HepG2 (cell line): ENCODE measurements around the gene JCAD. TPM values are rescaled to one million over a fixed set of nuclear protein-coding genes. Genes with fewer than 3 reads are reported as not detected.

Experiments used
- ATAC-seq: fragments of 200-7000 bp; cut with Tn5 transposase; 3 replicates; pipeline ENCODE4 v1.9.1; 2020; ENCODE audit warnings: mild to moderate bottlenecking, moderate library complexity
- BruUV-seq: library from RNA; stranded (reverse); fragments of 400-500 nt; replicated peaks from 2 replicates; lab custom pipeline; 2021; lab: Mats Ljungman, UMichigan
- CTCF ChIA-PET: fragments of 300-600 bp; formaldehyde crosslinking; extraction: SDS; loops from one replicate; lab custom pipeline; 2021; ENCODE audit warnings: low total read pairs, inconsistent platforms, low intra/inter-chr PET ratio; lab: Yijun Ruan, JAX
- POLR2A ChIA-PET: fragments of 350-600 bp; sonication (Branson Sonifier 250); formaldehyde crosslinking; loops from one replicate; lab custom pipeline; 2020; ENCODE audit warnings: antibody characterized with exemption, inconsistent platforms; lab: Yijun Ruan, JAX
- DNase-seq: peaks from one replicate; pipeline ENCODE4 v3.0.0-alpha.2; 2015; ENCODE audit warnings: low spot score
- FAIRE-seq: peaks from 3 replicates; lab custom pipeline; 2011; peaks lifted over from hg19 to GRCh38; lab: Jason Lieb, UNC
- H2AFZ ChIP-seq: one replicate; pipeline ENCODE4 v1.6.1; 2011; ENCODE audit warnings: low read length, inconsistent platforms
- H3K27ac ChIP-seq: fragments of 300-600 bp; 3 replicates; pipeline ENCODE4 v1.8.0; 2011; ENCODE audit warnings: mixed run types, mild to moderate bottlenecking, mixed read lengths, low read length, inconsistent platforms; ENCODE audit not compliant: insufficient read depth; ENCODE audit errors: extremely low read length
- H3K27me3 ChIP-seq, 2 experiments: fragments of 200-600 bp in 1 of 2; 2 replicates in 1 of 2; 3 replicates in 1 of 2; pipeline versions ENCODE4 v1.6.0 to v1.8.0; 2011; ENCODE audit warnings: low read length in 2 of 2, mild to moderate bottlenecking in 2 of 2, moderate library complexity in 2 of 2, inconsistent platforms in 1 of 2; ENCODE audit not compliant: insufficient read depth in 2 of 2, control insufficient read depth in 1 of 2
- H3K36me3 ChIP-seq, 2 experiments: fragments of 200-600 bp in 1 of 2; replicated peaks in 1 of 2; 2 replicates in 1 of 2; 3 replicates in 1 of 2; pipeline versions ENCODE4 v1.5.1 to v1.8.0; 2011; ENCODE audit warnings: low read length in 2 of 2, inconsistent platforms in 1 of 2; ENCODE audit not compliant: insufficient read depth in 2 of 2, control insufficient read depth in 1 of 2
- H3K4me1 ChIP-seq: 2 replicates; pipeline ENCODE4 v1.5.1; 2012; ENCODE audit warnings: low read length, inconsistent platforms; ENCODE audit not compliant: insufficient read depth
- H3K4me2 ChIP-seq: 2 replicates; pipeline ENCODE4 v1.6.0; 2011; ENCODE audit warnings: low read depth, low read length, inconsistent platforms
- H3K4me3 ChIP-seq, 3 experiments: fragments of 200-600 bp in 1 of 3; sonication (generic), shearing (Covaris generic) in 1 of 3; replicated peaks in 1 of 3; 2 replicates each; pipeline ENCODE4 v1.5.1; 2011 to 2016; ENCODE audit warnings: low read length in 3 of 3, inconsistent platforms in 2 of 3, low read depth in 2 of 3, mild to moderate bottlenecking in 2 of 3, control low read depth in 1 of 3, mixed read lengths in 1 of 3; ENCODE audit not compliant: insufficient read depth in 1 of 3
- H3K79me2 ChIP-seq: one replicate; pipeline ENCODE4 v1.6.1; 2011; ENCODE audit warnings: low read length, inconsistent platforms; ENCODE audit not compliant: insufficient read depth
- H3K9ac ChIP-seq: 2 replicates; pipeline ENCODE4 v1.6.0; 2011; ENCODE audit warnings: mild to moderate bottlenecking, low read depth, low read length, inconsistent platforms; ENCODE audit not compliant: insufficient read depth
- H3K9me3 ChIP-seq: 2 replicates; pipeline ENCODE4 v1.5.1; 2012; ENCODE audit warnings: mild to moderate bottlenecking, low read length
- H4K20me1 ChIP-seq: 2 replicates; pipeline ENCODE4 v1.6.0; 2011; ENCODE audit warnings: inconsistent platforms, mild to moderate bottlenecking, low read length, moderate library complexity; ENCODE audit not compliant: insufficient read depth
- ATAD3A ChIP-seq: sonication (generic); formaldehyde crosslinking; IDR thresholded peaks from 2 replicates; pipeline ENCODE4 v1.4.0; 2020; ENCODE audit warnings: missing genetic modification reagents
- ATM ChIP-seq: fragments of 450-650 bp; IDR thresholded peaks from 2 replicates; pipeline ENCODE4 v1.7.1; 2017; ENCODE audit warnings: mild to moderate bottlenecking, borderline replicate concordance
- DMTF1 ChIP-seq: sonication (generic); formaldehyde crosslinking; IDR thresholded peaks from 2 replicates; pipeline ENCODE4 v1.4.0; 2020; ENCODE audit warnings: mild to moderate bottlenecking, missing genetic modification reagents
- FOXK2 ChIP-seq: fragments of 450-650 bp; IDR thresholded peaks from 2 replicates; pipeline ENCODE4 v1.6.1; 2016
- HNRNPL ChIP-seq: fragments of 200-400 bp; formaldehyde crosslinking; IDR thresholded peaks from 2 replicates; pipeline ENCODE4 v1.6.1; 2017; ENCODE audit warnings: mild to moderate bottlenecking, low read depth, low read length
- NR0B2 ChIP-seq: sonication (generic); formaldehyde crosslinking; IDR thresholded peaks from 2 replicates; pipeline ENCODE4 v1.4.0; 2020; ENCODE audit warnings: mild to moderate bottlenecking, missing genetic modification reagents
- PBX2 ChIP-seq: IDR thresholded peaks from 2 replicates; pipeline ENCODE4 v1.6.1; 2016; ENCODE audit warnings: control low read depth
- PHF21A ChIP-seq: sonication (generic); formaldehyde crosslinking; IDR thresholded peaks from 2 replicates; pipeline ENCODE4 v1.5.0; 2020; ENCODE audit warnings: mild to moderate bottlenecking, missing genetic modification reagents
- RBFOX2 ChIP-seq: fragments of 200-400 bp; formaldehyde crosslinking; IDR thresholded peaks from 2 replicates; pipeline ENCODE4 v1.6.1; 2017; ENCODE audit warnings: low read depth, mild to moderate bottlenecking, low read length
- RFX1 ChIP-seq: fragments of 450-650 bp; IDR thresholded peaks from 2 replicates; pipeline ENCODE4 v1.6.1; 2017
- SMAD9 ChIP-seq: sonication (generic); formaldehyde crosslinking; IDR thresholded peaks from 2 replicates; pipeline ENCODE4 v1.5.1; 2020; ENCODE audit warnings: mild to moderate bottlenecking, missing genetic modification reagents
- TBX2 ChIP-seq: sonication (generic); formaldehyde crosslinking; IDR thresholded peaks from 2 replicates; pipeline ENCODE4 v1.5.0; 2020; ENCODE audit warnings: missing genetic modification reagents, mild to moderate bottlenecking, borderline replicate concordance
- ZC3H4 ChIP-seq: sonication (generic); formaldehyde crosslinking; IDR thresholded peaks from 2 replicates; pipeline ENCODE4 v1.4.0; 2020; ENCODE audit warnings: missing genetic modification reagents, borderline replicate concordance
- ZNF24 ChIP-seq: fragments of 450-650 bp; IDR thresholded peaks from 2 replicates; pipeline ENCODE4 v1.6.1; 2017; ENCODE audit warnings: antibody characterized with exemption, mild to moderate bottlenecking
- ZNF382 ChIP-seq: sonication (generic); formaldehyde crosslinking; IDR thresholded peaks from 2 replicates; pipeline ENCODE4 v1.5.0; 2020; ENCODE audit warnings: missing genetic modification reagents, mild to moderate bottlenecking, borderline replicate concordance
- ZNF607 ChIP-seq: sonication (generic); formaldehyde crosslinking; IDR thresholded peaks from 2 replicates; pipeline ENCODE4 v1.5.1; 2020; ENCODE audit warnings: missing genetic modification reagents, mild to moderate bottlenecking, borderline replicate concordance
- ZNF766 ChIP-seq: sonication (generic); formaldehyde crosslinking; IDR thresholded peaks from 2 replicates; pipeline ENCODE4 v1.5.0; 2020; ENCODE audit warnings: missing genetic modification reagents, borderline replicate concordance
- WGBS: methylation state at CpG from one replicate; pipeline ENCODE4 v1.1.6; 2017; ENCODE audit warnings: low lambda C conversion rate; 5-methylcytosine and 5-hydroxymethylcytosine counted together
- in situ Hi-C: cut with HindIII; loops from 2 replicates; pipeline ENCODE4 v1.10.0; 2017; ENCODE audit warnings: low pct_unique_long_range_greater_than_20kb; ENCODE audit not compliant: extremely low pct_ligation_motif_present
- intact Hi-C: fragments of 100-400 bp; cut with micrococcal nuclease; formaldehyde crosslinking; loops from one replicate; pipeline ENCODE4 v1.10.0; 2022; ENCODE audit not compliant: unreplicated experiment
- polyA plus RNA-seq, 8 experiments: library from polyadenylated mRNA; depleted of rRNA in 3 of 8; stranded (reverse) in 7 of 8; unstranded in 1 of 8; fragments of >200 nt; fragmentation: Illumina TruSeq in 4 of 8; extraction: Trizol in 4 of 8; gene quantifications; 2 replicates each; pipeline versions ENCODE4 v1.2.1 to v1.2.3, GENCODE V29; 2011 to 2016; ENCODE audit warnings: low read depth in 4 of 8, missing spikeins in 1 of 8, mixed read lengths in 1 of 8; ENCODE audit not compliant: insufficient read depth in 1 of 8
- total RNA-seq, 5 experiments: library from RNA; depleted of rRNA; stranded (reverse); fragments of >200 nt; fragmentation: Illumina TruSeq; extraction: Trizol; gene quantifications; 2 replicates each; pipeline ENCODE4 v1.2.3, GENCODE V29; 2016; ENCODE audit warnings: low read depth in 1 of 5

Gene JCAD
- total and polyA plus RNA-seq, 2 of the 13 experiments (the other 11 are each of a cell fraction or from before 2014, with no cell fraction given) = 0.04 to 0.08 TPM

- no peak for ATAC-seq
- POLR2A ChIA-PET = no interaction called here
- no peaks in the 10 kb centered on the region for H4K20me1 ChIP-seq
- no peaks in the 10 kb centered on the region for H3K9me3 ChIP-seq
- CTCF ChIA-PET = no interaction called here
- TF ChIP-seq RBFOX2 = no peak
- TF ChIP-seq ZNF766 (CRISPR knock-in tag) = no peak
- TF ChIP-seq ATM = no peak
- TF ChIP-seq TBX2 (CRISPR knock-in tag) = no peak
- TF ChIP-seq ZNF382 (CRISPR knock-in tag) = no peak
- no peak for FAIRE-seq
- no TSS peak for BruUV-seq
- no peak overlapping the region for H3K9ac ChIP-seq
- no peak overlapping the region for H3K4me3 ChIP-seq
- no peak overlapping the region for H2AFZ ChIP-seq
- no peak overlapping the region for H3K4me2 ChIP-seq
- WGBS = 72% methylated on average over 18 of the region's 19 CpGs
- H3K36me3 ChIP-seq = no peaks in the 10 kb centered on the region
- no peaks in the 10 kb centered on the region; a peak in 2 of 5 replicates for H3K27me3 ChIP-seq
- no peak overlapping the region for H3K27ac ChIP-seq
- intact Hi-C loops (no loop called here), in situ Hi-C loops (no loop called here)
- H3K4me1 ChIP-seq = peaks cover 8% of the 10 kb centered on the region; the same call in 1 of the 2 replicates
- DNase-seq = no peak
- no peaks in the 10 kb centered on the region for H3K79me2 ChIP-seq
Measured at GRCh38 chr10:30029164-30029871, 30.1 kb downstream of the JCAD start.

- Histone ChIP-seq H3K27me3 (no peaks in the 10 kb centered on the region; a peak in 2 of 5 replicates), H2AFZ (no peak overlapping the region), H4K20me1 (no peaks in the 10 kb centered on the region), H3K79me2 (no peaks in the 10 kb centered on the region), H3K27ac (no peak overlapping the region), H3K9ac (no peak overlapping the region), H3K4me1 (peaks cover 8% of the 10 kb centered on the region; the same call in 1 of the 2 replicates), H3K4me3 (no peak overlapping the region), H3K4me2 (no peak overlapping the region), H3K36me3 (no peaks in the 10 kb centered on the region), H3K9me3 (no peaks in the 10 kb centered on the region)
- intact Hi-C loops = no loop called here
- 88% methylated on average over 11 of the region's 12 CpGs for WGBS
- DNase-seq = no peak
- BruUV-seq = no TSS peak
- ChIA-PET CTCF (no interaction called here), POLR2A (no interaction called here)
- no peak for FAIRE-seq
- in situ Hi-C loops = no loop called here
- ATAC-seq = no peak
- TF ChIP-seq ATAD3A (CRISPR knock-in tag) (no peak), RFX1 (no peak), ZNF24 (no peak), PBX2 (CRISPR knock-in tag) (no peak), SMAD9 (CRISPR knock-in tag) (no peak), ZNF607 (CRISPR knock-in tag) (no peak), PHF21A (no peak), ZC3H4 (CRISPR knock-in tag) (no peak), FOXK2 (no peak), DMTF1 (CRISPR knock-in tag) (no peak), HNRNPL (no peak), NR0B2 (no peak)
Measured at GRCh38 chr10:30028738-30029030, 30.7 kb downstream of the JCAD start.
